OCI-LY1 (cell line): ENCODE data around the gene IZUMO2.

Experiments
- H2AFZ ChIP-seq: fragments of 200-600 bp; sonication (generic), shearing (Covaris generic); 2 replicates; pipeline ENCODE4 v1.6.0; 2014; ENCODE audit warnings: antibody characterized with exemption, mild to moderate bottlenecking, low read length
- H3F3A ChIP-seq: fragments of 200-600 bp; sonication (generic), shearing (Covaris generic); 2 replicates; pipeline ENCODE4 v1.6.0; 2014; ENCODE audit warnings: mild to moderate bottlenecking, antibody characterized with exemption, low read length, moderate library complexity; ENCODE audit not compliant: insufficient read depth
- H3K27ac ChIP-seq: fragments of 200-600 bp; sonication (generic); 2 replicates; pipeline ENCODE4 v1.5.1; 2014; ENCODE audit warnings: low read length, mixed run types, mild to moderate bottlenecking, low read depth; ENCODE audit not compliant: poor library complexity, severe bottlenecking
- H3K27me3 ChIP-seq: fragments of 200-600 bp; sonication (generic); 2 replicates; pipeline ENCODE4 v1.6.0; 2014; ENCODE audit warnings: antibody characterized with exemption, mild to moderate bottlenecking, low read length, moderate library complexity; ENCODE audit not compliant: insufficient read depth
- H3K36me3 ChIP-seq: fragments of 200-600 bp; sonication (generic); 2 replicates; pipeline ENCODE4 v1.6.1; 2014; ENCODE audit warnings: mild to moderate bottlenecking, antibody characterized with exemption, low read length, moderate library complexity, mixed read lengths; ENCODE audit not compliant: insufficient read depth
- H3K4me1 ChIP-seq: fragments of 200-600 bp; sonication (generic); 2 replicates; pipeline ENCODE4 v1.5.1; 2014; ENCODE audit warnings: mild to moderate bottlenecking, low read length, moderate library complexity; ENCODE audit not compliant: insufficient read depth, severe bottlenecking
- H3K4me2 ChIP-seq: fragments of 200-600 bp; sonication (generic), shearing (Covaris generic); 2 replicates; pipeline ENCODE4 v1.6.1; 2014; ENCODE audit warnings: low read length
- H3K4me3 ChIP-seq: fragments of 200-600 bp; sonication (generic); 2 replicates; pipeline ENCODE4 v1.5.1; 2014; ENCODE audit warnings: low read length, low read depth, mild to moderate bottlenecking, mixed read lengths; ENCODE audit not compliant: poor library complexity, severe bottlenecking
- H3K79me2 ChIP-seq: fragments of 200-600 bp; shearing (Covaris generic); 2 replicates; pipeline ENCODE4 v1.6.1; 2016; ENCODE audit warnings: mixed run types, low read length, mixed read lengths; ENCODE audit not compliant: insufficient read depth
- H3K9ac ChIP-seq: fragments of 200-600 bp; sonication (generic), shearing (Covaris generic); 2 replicates; pipeline ENCODE4 v1.6.1; 2014; ENCODE audit warnings: mild to moderate bottlenecking, low read length, mixed read lengths
- H3K9me2 ChIP-seq: fragments of 200-600 bp; sonication (generic), shearing (Covaris generic); 2 replicates; pipeline ENCODE4 v1.6.1; 2014; ENCODE audit warnings: low read depth, mild to moderate bottlenecking, low read length, mixed read lengths
- H3K9me3 ChIP-seq: fragments of 200-600 bp; shearing (Covaris generic); 2 replicates; pipeline ENCODE4 v1.6.1; 2014; ENCODE audit warnings: low read length, mixed read lengths
- H4K20me1 ChIP-seq: fragments of 200-600 bp; sonication (generic), shearing (Covaris generic); 2 replicates; pipeline ENCODE4 v1.6.0; 2016; ENCODE audit warnings: mild to moderate bottlenecking, low read length; ENCODE audit not compliant: insufficient read depth
- CTCF ChIP-seq: fragments of 200-600 bp; sonication (generic), shearing (Covaris generic); IDR thresholded peaks from 2 replicates; pipeline ENCODE4 v1.5.1; 2017; ENCODE audit warnings: mild to moderate bottlenecking, antibody characterized with exemption, low read length, moderate library complexity, mixed read lengths
- EZH2 ChIP-seq: fragments of 200-600 bp; sonication (generic), shearing (Covaris generic); IDR thresholded peaks from 2 replicates; pipeline ENCODE4 v1.8.0; 2017; ENCODE audit warnings: borderline replicate concordance, mixed run types, mild to moderate bottlenecking, antibody characterized with exemption, low read length, moderate library complexity, mixed read lengths

IZUMO2 gene

DNA sequence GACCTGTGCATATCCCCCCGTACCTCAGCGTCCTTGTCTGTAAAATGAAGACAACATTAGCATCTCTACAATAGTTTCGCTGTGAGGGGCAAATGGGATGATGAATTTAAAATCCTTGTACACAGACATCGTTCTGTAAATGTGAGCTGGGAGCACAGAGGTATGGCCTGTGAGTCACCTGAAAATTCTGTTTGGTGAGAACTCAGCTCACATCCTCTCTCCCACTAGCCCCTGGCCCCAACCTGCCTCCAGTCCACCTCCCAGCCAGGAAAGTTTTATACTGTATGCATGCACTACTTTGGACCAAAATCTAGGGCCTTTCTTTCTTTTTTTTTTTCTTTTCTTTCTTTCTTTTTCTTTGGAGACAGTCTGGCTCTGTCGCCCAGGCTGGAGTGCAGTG, 8.7 kb upstream of the IZUMO2 start:
- H3K9ac ChIP-seq = no peak overlapping the region
- H3K36me3 ChIP-seq = no peaks in the 10 kb centered on the region
- H3F3A ChIP-seq = no peaks in the 10 kb centered on the region
- H3K4me1 ChIP-seq = no peaks in the 10 kb centered on the region
- H3K4me3 ChIP-seq = no peak overlapping the region
- no peak overlapping the region for H3K27ac ChIP-seq
- no peaks in the 10 kb centered on the region for H3K27me3 ChIP-seq
- H3K9me3 ChIP-seq = no peaks in the 10 kb centered on the region
- TF ChIP-seq CTCF (no peak), EZH2 (no peak)
- no peak overlapping the region for H3K4me2 ChIP-seq
- no peaks in the 10 kb centered on the region for H3K9me2 ChIP-seq
- no peak overlapping the region for H2AFZ ChIP-seq
- no peaks in the 10 kb centered on the region for H3K79me2 ChIP-seq
- no peaks in the 10 kb centered on the region for H4K20me1 ChIP-seq

DNA sequence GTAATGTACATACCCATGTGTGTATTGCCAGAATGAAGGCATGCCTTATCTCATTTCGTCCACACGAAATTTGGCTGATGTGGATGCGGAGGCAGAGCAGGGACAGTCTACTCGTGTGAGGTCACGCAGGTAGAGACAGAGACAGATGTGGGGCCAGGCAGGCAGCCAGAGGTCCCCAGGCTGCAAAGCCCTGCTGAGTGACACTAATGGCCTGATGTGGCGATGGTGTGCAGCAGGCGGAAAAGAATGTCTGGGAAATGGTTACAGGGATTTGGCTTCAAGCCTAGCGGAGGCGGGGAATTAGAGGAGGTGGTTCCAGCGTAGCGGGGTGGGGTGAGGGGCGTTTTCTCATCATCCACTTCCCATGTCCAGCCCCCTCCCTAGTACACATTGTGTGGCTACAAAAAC, 4.2 kb upstream of the IZUMO2 start:
- Histone ChIP-seq H3K4me3 (no peak overlapping the region), H3K27ac (no peak overlapping the region), H3K9ac (no peak overlapping the region), H3K27me3 (no peaks in the 10 kb centered on the region), H3K9me2 (no peaks in the 10 kb centered on the region), H3K9me3 (no peaks in the 10 kb centered on the region), H3K36me3 (no peaks in the 10 kb centered on the region), H4K20me1 (no peaks in the 10 kb centered on the region), H3K4me1 (no peaks in the 10 kb centered on the region), H3K79me2 (no peaks in the 10 kb centered on the region), H3F3A (no peaks in the 10 kb centered on the region), H3K4me2 (no peak overlapping the region), H2AFZ (no peak overlapping the region)
- no peak for TF ChIP-seq CTCF
- TF ChIP-seq EZH2 = no peak

- TF ChIP-seq CTCF = no peak
- TF ChIP-seq EZH2 = no peak
- H3K27ac ChIP-seq = no peak overlapping the region
- no peaks in the 10 kb centered on the region for H3F3A ChIP-seq
Measured at GRCh38 chr19:50159078-50159477, 4.0 kb downstream of the IZUMO2 start.

More at GRCh38 chr19:50159078-50159477, 4.0 kb downstream of the IZUMO2 start:
- H3K79me2 ChIP-seq = no peaks in the 10 kb centered on the region
- H3K4me1 ChIP-seq = no peaks in the 10 kb centered on the region
- no peak overlapping the region for H2AFZ ChIP-seq
- H3K36me3 ChIP-seq = no peaks in the 10 kb centered on the region
- 0 out of 2 replicates have a peak, but pooled peaks cover 3% of the 10 kb centered on the region for H3K27me3 ChIP-seq
- H3K9me2 ChIP-seq = no peaks in the 10 kb centered on the region
- no peak overlapping the region for H3K4me3 ChIP-seq
- 0 out of 2 replicates have a peak, but pooled peaks cover 3% of the 10 kb centered on the region for H3K9me3 ChIP-seq
- H3K9ac ChIP-seq = no peak overlapping the region
- no peaks in the 10 kb centered on the region for H4K20me1 ChIP-seq
- H3K4me2 ChIP-seq = no peak overlapping the region
